Measurements from ENCODE around the gene HMX1. TPM values are rescaled to one million over a fixed set of nuclear protein-coding genes. Genes with fewer than 3 reads are reported as not detected.

HMX1 gene
- not detected for polyA plus RNA-seq
- long read RNA-seq, donor 1, result 0 reads
- long read RNA-seq, donor 2, result 0 reads
- long read RNA-seq, donor 3, result 0 reads
- long read RNA-seq, donor 4, result 0 reads
- long read RNA-seq, donor 5, result 0 reads
- long read RNA-seq, donor 6, result 0 reads
- long read RNA-seq, donor 7, result 0 reads
- long read RNA-seq, donor 8, result 0 reads
- long read RNA-seq, donor 9, result 0 reads
- long read RNA-seq, donor 10, result 0 reads

GRCh38 chr4:8871417-8872401, at the start of gene HMX1:
Gene HMX1, minus strand, starts transcription at chr4:8871839. Its CDS starts 225 bp downstream, at chr4:8871614.
- Histone ChIP-seq H3K9me3 (ENCODE audit: control insufficient read depth in 2 of 2, insufficient read depth in 1 of 2, low read depth in 1 of 2, low read length in 1 of 2) (no peaks in the 10 kb centered on the region), H3K4me3 (ENCODE audit: low read depth in 1 of 3, low read length in 3 of 3) (no peak within 1 kb of the TSS), H3K4me1 (ENCODE audit: control insufficient read depth in 3 of 3, insufficient read depth in 2 of 3, low read depth in 1 of 3, low read length in 2 of 3) (no peaks in the 10 kb centered on the region), H3K36me3 (ENCODE audit: control insufficient read depth in 3 of 3, insufficient read depth in 2 of 3, low read depth in 1 of 3, low read length in 3 of 3) (no peaks in the 10 kb centered on the region), H3K27ac (ENCODE audit: low read depth in 1 of 3, low read length in 2 of 3) (no peak within 1 kb of the TSS), H3K27me3 (ENCODE audit: control insufficient read depth in 3 of 3, insufficient read depth in 3 of 3, low read length in 3 of 3) (peaks cover 27 to 87% (median 55%) of the 10 kb centered on the region in 3 donors)
- DNase-seq (no peak), FAIRE-seq (no peak)
- 0 to 3% (median 2%) methylated on average over 52 to 134 of the region's 134 CpGs for WGBS, 3 donors

DNA sequence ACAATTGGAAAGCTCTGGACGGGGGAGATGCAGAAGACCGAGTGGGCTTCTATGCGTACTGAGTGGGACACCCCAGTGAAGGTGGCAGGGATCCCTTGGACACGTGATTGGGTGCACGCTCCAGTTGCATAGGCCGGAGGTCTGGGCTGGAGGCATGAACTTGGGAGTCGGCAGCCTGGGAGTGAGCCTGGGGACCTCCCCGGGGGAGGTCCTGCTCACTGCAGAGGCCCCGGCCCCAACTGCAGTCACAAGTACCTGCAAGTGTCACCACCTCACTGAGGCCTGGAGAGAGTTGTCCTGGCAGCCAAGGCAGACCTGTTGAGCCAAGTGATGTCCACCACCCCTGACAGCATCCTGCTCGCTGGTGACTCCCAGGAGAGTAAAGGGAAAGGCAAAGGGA, 49.3 kb upstream of the HMX1 start:
- H3K36me3 ChIP-seq (ENCODE audit: control insufficient read depth in 3 of 3, insufficient read depth in 2 of 3, low read depth in 1 of 3, low read length in 3 of 3), result no peaks in the 10 kb centered on the region
- peaks cover 0 to 5% of the 10 kb centered on the region in 2 donors for H3K9me3 ChIP-seq (ENCODE audit: control insufficient read depth in 2 of 2, insufficient read depth in 1 of 2, low read depth in 1 of 2, low read length in 1 of 2)
- FAIRE-seq (no peak), DNase-seq (no peak)
- no peak overlapping the region for H3K4me3 ChIP-seq (ENCODE audit: low read depth in 1 of 3, low read length in 3 of 3)
- H3K4me1 ChIP-seq (ENCODE audit: control insufficient read depth in 3 of 3, insufficient read depth in 2 of 3, low read depth in 1 of 3, low read length in 2 of 3), result no peaks in the 10 kb centered on the region
- 77 to 84% (median 84%) methylated on average over 10 of the region's 10 CpGs for WGBS, 3 donors
- H3K27ac ChIP-seq (ENCODE audit: low read depth in 1 of 3, low read length in 2 of 3), result no peak overlapping the region
- H3K27me3 ChIP-seq (ENCODE audit: control insufficient read depth in 3 of 3, insufficient read depth in 3 of 3, low read length in 3 of 3), result peaks cover 0 to 4% (median 0%) of the 10 kb centered on the region in 3 donors

DNA sequence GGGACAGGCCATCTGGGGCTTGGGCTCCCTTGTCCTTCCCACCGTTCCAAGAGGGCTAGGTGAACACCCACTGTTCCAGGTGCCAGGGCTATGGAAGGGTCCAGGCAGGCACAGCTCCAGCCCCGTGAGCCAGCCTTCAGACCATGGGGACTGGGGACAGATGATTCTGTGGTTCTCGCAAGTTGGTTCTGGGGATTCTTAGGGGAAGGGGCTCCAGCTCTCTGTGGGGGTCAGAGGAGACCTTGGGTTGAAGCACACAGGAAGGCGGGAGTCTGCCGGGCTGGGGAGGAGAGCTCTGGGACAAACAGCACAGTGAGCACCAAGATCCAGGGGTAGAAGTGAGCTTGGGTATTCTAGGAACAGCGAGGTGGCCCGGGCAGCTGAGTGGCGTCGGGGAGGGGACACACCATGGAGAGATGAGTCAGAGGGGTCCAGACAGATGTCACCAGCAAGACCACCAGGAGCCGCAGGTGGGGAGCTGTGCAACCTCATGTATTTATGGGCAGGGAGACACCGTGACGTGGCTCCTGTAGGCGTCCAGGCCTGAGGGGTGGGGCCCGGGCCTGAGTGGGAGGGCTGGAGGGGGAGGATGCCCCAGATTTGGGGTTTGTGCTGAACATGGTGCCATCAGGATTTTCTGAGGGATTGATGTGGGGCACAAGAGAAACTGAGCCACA, 48.8 kb upstream of the HMX1 start:
- DNase-seq (no peak), FAIRE-seq (no peak)
- H3K36me3 ChIP-seq (ENCODE audit: control insufficient read depth in 3 of 3, insufficient read depth in 2 of 3, low read depth in 1 of 3, low read length in 3 of 3), result no peaks in the 10 kb centered on the region
- no peaks in the 10 kb centered on the region for H3K4me1 ChIP-seq (ENCODE audit: control insufficient read depth in 3 of 3, insufficient read depth in 2 of 3, low read depth in 1 of 3, low read length in 2 of 3)
- peaks cover 0 to 4% (median 0%) of the 10 kb centered on the region in 3 donors for H3K27me3 ChIP-seq (ENCODE audit: control insufficient read depth in 3 of 3, insufficient read depth in 3 of 3, low read length in 3 of 3)
- 73 to 78% (median 77%) methylated on average over 14 of the region's 14 CpGs for WGBS, 3 donors
- no peak overlapping the region for H3K27ac ChIP-seq (ENCODE audit: low read depth in 1 of 3, low read length in 2 of 3)
- H3K4me3 ChIP-seq (ENCODE audit: low read depth in 1 of 3, low read length in 3 of 3), result no peak overlapping the region
- H3K9me3 ChIP-seq (ENCODE audit: control insufficient read depth in 2 of 2, insufficient read depth in 1 of 2, low read depth in 1 of 2, low read length in 1 of 2), result peaks cover 0 to 5% of the 10 kb centered on the region in 2 donors

- FAIRE-seq, result no peak
- H3K9me3 ChIP-seq (ENCODE audit: control insufficient read depth in 2 of 2, insufficient read depth in 1 of 2, low read depth in 1 of 2, low read length in 1 of 2), result peaks cover 0 to 5% of the 10 kb centered on the region in 2 donors
- H3K36me3 ChIP-seq (ENCODE audit: control insufficient read depth in 3 of 3, insufficient read depth in 2 of 3, low read depth in 1 of 3, low read length in 3 of 3), result no peaks in the 10 kb centered on the region
- H3K4me3 ChIP-seq (ENCODE audit: low read depth in 1 of 3, low read length in 3 of 3), result no peak overlapping the region
- H3K4me1 ChIP-seq (ENCODE audit: control insufficient read depth in 3 of 3, insufficient read depth in 2 of 3, low read depth in 1 of 3, low read length in 2 of 3), result no peaks in the 10 kb centered on the region
- no peak overlapping the region for H3K27ac ChIP-seq (ENCODE audit: low read depth in 1 of 3, low read length in 2 of 3)
- H3K27me3 ChIP-seq (ENCODE audit: control insufficient read depth in 3 of 3, insufficient read depth in 3 of 3, low read length in 3 of 3), result peaks cover 0 to 4% (median 0%) of the 10 kb centered on the region in 3 donors
- no peak for DNase-seq
- WGBS, 3 donors, result 64 to 76% (median 71%) methylated on average over 14 to 16 of the region's 16 CpGs
These were observed 48.1 kb upstream of the HMX1 start for GRCh38 chr4:8919651-8920288.

DNA sequence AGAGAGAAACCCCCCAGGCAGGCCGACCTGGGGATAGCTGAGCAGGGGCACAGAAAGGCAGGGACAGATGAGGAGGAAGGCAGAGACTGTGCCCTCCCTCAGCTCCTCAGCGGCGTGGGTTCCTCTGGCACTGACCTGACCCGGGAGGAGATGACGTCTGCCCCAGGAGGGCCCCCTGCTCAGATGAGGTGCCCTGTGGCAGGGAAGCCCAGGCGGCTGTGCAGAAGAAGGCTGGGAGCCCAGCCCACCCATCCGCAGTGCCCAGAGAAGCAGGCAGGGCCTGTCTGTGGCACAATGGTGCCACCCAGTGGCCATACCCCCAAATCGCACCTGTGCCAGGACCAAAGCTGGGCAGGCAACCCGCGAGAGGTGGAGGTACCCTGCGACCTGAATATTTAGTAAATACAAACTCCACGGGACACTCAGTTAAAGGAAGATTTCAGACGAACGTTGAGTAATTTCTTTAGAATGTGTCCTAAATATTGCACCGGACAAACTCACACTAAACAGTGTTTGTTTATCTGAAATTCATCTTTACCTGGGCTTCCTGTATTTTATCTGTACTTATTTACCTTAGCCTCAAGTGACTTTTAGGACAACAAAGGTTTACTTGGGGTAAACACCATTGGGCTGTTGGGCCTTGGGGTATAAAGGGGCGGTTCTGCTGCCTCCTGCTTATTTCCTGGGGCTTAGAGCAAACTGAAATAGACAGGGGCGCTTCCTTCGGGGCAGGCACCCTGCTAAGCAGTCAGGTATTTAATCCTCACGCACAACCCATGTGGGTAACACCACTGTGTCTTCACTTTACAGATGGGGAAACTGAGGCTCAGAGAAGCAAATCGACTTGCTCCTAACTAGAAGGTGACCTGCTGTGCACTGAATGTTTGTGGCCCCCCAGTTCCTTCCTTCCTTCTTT, 46.5 kb upstream of the HMX1 start:
- FAIRE-seq (no peak), DNase-seq (peak; percentile 40 to 62)
- peaks cover 0 to 4% (median 0%) of the 10 kb centered on the region in 3 donors for H3K27me3 ChIP-seq (ENCODE audit: control insufficient read depth in 3 of 3, insufficient read depth in 3 of 3, low read length in 3 of 3)
- 10 to 16% (median 12%) methylated on average over 19 to 20 of the region's 20 CpGs for WGBS, 3 donors
- H3K4me3 ChIP-seq (ENCODE audit: low read depth in 1 of 3, low read length in 3 of 3), result no peak overlapping the region
- peaks cover 0 to 5% of the 10 kb centered on the region in 2 donors for H3K9me3 ChIP-seq (ENCODE audit: control insufficient read depth in 2 of 2, insufficient read depth in 1 of 2, low read depth in 1 of 2, low read length in 1 of 2)
- no peaks in the 10 kb centered on the region for H3K4me1 ChIP-seq (ENCODE audit: control insufficient read depth in 3 of 3, insufficient read depth in 2 of 3, low read depth in 1 of 3, low read length in 2 of 3)
- H3K27ac ChIP-seq (ENCODE audit: low read depth in 1 of 3, low read length in 2 of 3), result no peak overlapping the region
- H3K36me3 ChIP-seq (ENCODE audit: control insufficient read depth in 3 of 3, insufficient read depth in 2 of 3, low read depth in 1 of 3, low read length in 3 of 3), result no peaks in the 10 kb centered on the region

GRCh38 chr4:8917321-8917811, 45.7 kb upstream of the HMX1 start:
- H3K27me3 ChIP-seq (ENCODE audit: control insufficient read depth in 3 of 3, insufficient read depth in 3 of 3, low read length in 3 of 3), result peaks cover 0 to 4% (median 0%) of the 10 kb centered on the region in 3 donors
- 88 to 89% (median 88%) methylated on average over 12 of the region's 12 CpGs for WGBS, 3 donors
- H3K27ac ChIP-seq (ENCODE audit: low read depth in 1 of 3, low read length in 2 of 3), result no peak overlapping the region
- H3K4me1 ChIP-seq (ENCODE audit: control insufficient read depth in 3 of 3, insufficient read depth in 2 of 3, low read depth in 1 of 3, low read length in 2 of 3), result no peaks in the 10 kb centered on the region
- FAIRE-seq, result no peak
- no peak for DNase-seq
- no peak overlapping the region for H3K4me3 ChIP-seq (ENCODE audit: low read depth in 1 of 3, low read length in 3 of 3)
- H3K9me3 ChIP-seq (ENCODE audit: control insufficient read depth in 2 of 2, insufficient read depth in 1 of 2, low read depth in 1 of 2, low read length in 1 of 2), result no peaks in the 10 kb centered on the region
- no peaks in the 10 kb centered on the region for H3K36me3 ChIP-seq (ENCODE audit: control insufficient read depth in 3 of 3, insufficient read depth in 2 of 3, low read depth in 1 of 3, low read length in 3 of 3)

DNA sequence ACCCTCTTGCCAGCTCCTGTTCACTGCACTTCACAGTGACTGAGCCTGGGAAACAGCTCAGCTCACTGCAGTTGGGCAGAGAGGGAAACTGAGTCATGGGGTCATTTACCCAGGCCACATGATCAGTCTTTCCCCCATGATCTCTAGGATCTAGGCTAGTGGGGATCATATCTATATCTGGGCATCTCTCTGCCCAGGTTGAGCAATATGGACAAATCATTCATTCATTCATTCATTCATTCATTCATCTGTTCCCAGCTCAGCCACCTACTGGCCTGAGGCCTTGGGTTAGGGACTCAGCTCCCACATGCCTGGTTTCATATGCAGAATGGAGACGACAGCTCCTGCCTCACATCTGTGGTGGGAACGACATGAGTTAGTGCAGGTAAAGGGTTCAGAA, 45.3 kb upstream of the HMX1 start:
- H3K36me3 ChIP-seq (ENCODE audit: control insufficient read depth in 3 of 3, insufficient read depth in 2 of 3, low read depth in 1 of 3, low read length in 3 of 3), result no peaks in the 10 kb centered on the region
- DNase-seq (no peak), FAIRE-seq (no peak)
- 74 to 87% (median 87%) methylated on average over 2 of the region's 2 CpGs for WGBS, 3 donors
- H3K4me3 ChIP-seq (ENCODE audit: low read depth in 1 of 3, low read length in 3 of 3), result no peak overlapping the region
- H3K9me3 ChIP-seq (ENCODE audit: control insufficient read depth in 2 of 2, insufficient read depth in 1 of 2, low read depth in 1 of 2, low read length in 1 of 2), result no peaks in the 10 kb centered on the region
- H3K27ac ChIP-seq (ENCODE audit: low read depth in 1 of 3, low read length in 2 of 3), result no peak overlapping the region
- no peaks in the 10 kb centered on the region for H3K4me1 ChIP-seq (ENCODE audit: control insufficient read depth in 3 of 3, insufficient read depth in 2 of 3, low read depth in 1 of 3, low read length in 2 of 3)
- peaks cover 0 to 4% (median 0%) of the 10 kb centered on the region in 3 donors for H3K27me3 ChIP-seq (ENCODE audit: control insufficient read depth in 3 of 3, insufficient read depth in 3 of 3, low read length in 3 of 3)

Measured in small intestine (tissue), 16 donors.